Middle frontal gyrus (tissue), 1 donor: Measurements from ENCODE around the gene PDILT.
"Not testable (repeated sequence)": the region's sequence is repeated elsewhere in the genome, so short reads cannot be mapped to it uniquely, and the experiment has no call there.

ENCODE experiments used
- DNase-seq: peaks from one replicate; pipeline ENCODE4 v3.0.0-alpha.2; 2015; ENCODE audit warnings: low spot score; ENCODE audit errors: extremely low spot score

Gene PDILT

GRCh38 chr16:20404637-20405036 is at the start of gene PDILT:
Gene PDILT (minus strand): TSS chr16:20404737. CDS start chr16:20399300, 5,437 bp downstream.
- DNase-seq: no peak

DNA sequence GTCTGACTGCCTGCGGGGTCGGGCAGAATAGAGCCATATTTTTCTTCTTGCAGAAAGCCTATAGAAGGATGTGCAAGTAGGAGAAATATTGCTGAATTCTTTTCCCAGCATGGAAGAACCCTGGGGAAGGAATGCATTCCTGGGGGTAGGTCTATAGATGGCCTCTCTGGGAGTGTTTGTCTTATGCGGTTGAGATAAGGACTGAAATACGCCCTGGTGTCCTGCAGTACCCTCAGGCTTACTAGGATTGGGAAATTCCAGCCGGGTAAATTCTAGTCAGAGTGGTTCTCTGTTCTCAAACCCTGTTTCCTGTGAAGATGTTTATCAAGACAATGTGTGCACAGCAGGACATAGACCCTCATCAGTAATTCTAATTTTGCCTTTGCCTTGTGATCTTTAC is 49.1 kb upstream of the PDILT start:
- not testable (repeated sequence) for DNase-seq

GRCh38 chr16:20451364-20451763 is 46.8 kb upstream of the PDILT start, which contains the start of gene ACSM2A:
Gene ACSM2A (plus strand): TSS chr16:20451521. CDS start chr16:20460115, 8,594 bp downstream.
- not testable (repeated sequence) for DNase-seq

GRCh38 chr16:20446652-20447393 is 42.3 kb upstream of the PDILT start:
- DNase-seq: not testable (repeated sequence)

GRCh38 chr16:20441859-20442258 is 37.3 kb upstream of the PDILT start:
- DNase-seq: not testable (repeated sequence)

DNA sequence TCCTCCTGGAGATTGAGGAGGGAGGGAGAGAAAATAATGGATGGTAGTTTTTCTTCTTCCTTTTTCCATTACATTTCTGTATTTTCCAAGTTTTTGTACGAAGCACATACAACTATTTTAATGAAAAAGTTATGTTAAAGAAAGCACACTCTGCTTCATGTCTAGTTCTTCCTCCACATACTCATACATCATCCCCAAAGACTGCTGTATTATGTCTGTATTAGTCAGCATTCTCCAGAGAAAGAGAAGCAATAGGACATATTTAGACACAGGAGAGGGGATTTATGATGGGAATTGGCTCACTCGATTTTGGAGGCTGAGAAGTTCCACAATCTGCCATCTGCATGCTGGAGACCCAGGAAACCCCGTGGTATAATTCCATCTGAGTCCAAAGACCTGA is 36.7 kb upstream of the PDILT start:
- DNase-seq: no peak

DNA sequence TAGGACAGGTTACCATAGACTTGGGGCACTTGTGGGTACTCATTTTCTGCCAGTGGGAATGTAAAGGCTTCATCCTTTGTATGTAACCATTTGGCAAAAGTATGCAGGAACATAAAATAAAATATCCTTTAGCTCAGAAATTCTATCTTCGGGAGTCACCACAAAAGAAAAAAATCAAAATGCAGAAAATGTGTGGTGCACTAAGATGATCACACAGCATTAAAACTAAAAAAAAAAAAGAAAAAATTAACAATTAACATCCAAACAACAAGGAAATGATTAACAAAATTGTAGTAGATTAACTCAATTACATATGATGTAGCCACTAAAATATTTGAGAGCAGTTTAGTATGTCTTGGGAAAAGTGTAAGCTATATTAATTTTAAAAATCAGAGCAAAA is 36.2 kb upstream of the PDILT start:
- not testable (repeated sequence) for DNase-seq

DNA sequence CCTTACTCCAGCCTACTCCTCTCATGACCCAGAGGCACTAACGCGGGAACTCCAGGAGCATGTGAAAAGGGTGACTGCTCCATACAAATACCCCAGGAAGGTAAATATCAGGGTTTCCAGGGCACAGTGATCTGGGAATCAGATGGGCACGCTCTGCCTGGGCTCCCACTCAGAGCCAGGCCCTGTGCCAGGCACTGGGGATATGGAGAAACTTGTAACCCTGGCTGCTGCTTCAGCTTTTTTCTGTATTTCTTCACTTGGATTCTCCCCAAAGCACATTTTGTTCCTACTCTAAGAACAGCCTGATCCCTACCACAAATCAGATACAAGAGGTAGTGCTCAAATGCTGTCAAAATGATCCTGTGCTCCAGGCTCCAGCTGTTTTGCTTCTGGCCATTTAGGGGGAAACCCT is 35.3 kb upstream of the PDILT start:
- not testable (repeated sequence) for DNase-seq

GRCh38 chr16:20438950-20439349 is 34.4 kb upstream of the PDILT start:
- DNase-seq: not testable (repeated sequence)

- DNase-seq: no peak
Observed at GRCh38 chr16:20430948-20431347, 26.4 kb upstream of the PDILT start.

- not testable (repeated sequence) for DNase-seq
Observed at GRCh38 chr16:20430480-20430879, 25.9 kb upstream of the PDILT start.

DNA sequence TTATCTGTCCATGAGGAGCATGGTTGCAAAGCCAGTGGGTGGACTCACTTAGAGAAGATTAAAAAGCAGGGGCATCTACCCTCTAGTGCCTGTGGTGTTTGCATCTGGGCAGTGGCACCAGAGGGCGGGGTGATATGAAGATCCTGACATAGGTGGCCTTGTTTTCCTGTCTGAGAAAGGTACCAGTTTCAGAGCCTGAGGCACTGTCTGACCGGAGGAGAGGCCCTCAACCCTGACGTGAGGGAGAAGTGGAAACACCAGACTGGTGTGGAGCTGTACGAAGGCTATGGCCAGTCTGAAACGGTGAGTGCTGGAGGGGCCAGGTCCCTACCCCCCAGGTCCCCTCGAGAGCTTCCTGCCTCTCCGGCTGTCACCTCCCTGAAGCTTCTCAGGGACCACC is 25.0 kb upstream of the PDILT start:
- not testable (repeated sequence) for DNase-seq

- DNase-seq: not testable (repeated sequence)
Observed at GRCh38 chr16:20427401-20427797, 22.9 kb upstream of the PDILT start.

GRCh38 chr16:20424129-20424866 is 19.8 kb upstream of the PDILT start:
- DNase-seq: no peak

GRCh38 chr16:20423772-20424128 is 19.2 kb upstream of the PDILT start:
- not testable (repeated sequence) for DNase-seq

DNA sequence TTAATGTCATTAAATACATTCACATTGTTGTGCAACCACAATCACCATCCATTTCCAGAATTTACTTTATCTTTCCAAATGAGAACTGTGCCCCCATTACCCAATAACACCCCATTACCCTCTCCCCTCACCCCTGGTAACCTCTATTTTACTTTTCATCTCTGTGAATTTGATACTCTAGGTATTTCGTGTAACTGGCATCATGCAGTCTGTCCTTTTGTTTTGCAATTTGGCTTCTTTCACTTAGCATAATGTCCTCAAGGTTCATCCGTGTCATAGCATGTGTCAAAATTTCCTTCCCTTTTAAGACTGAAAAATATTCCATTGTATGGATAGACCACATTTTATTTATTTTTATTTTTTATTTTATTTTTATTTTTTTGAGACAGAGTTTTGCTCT is 17.2 kb upstream of the PDILT start:
- not testable (repeated sequence) for DNase-seq

GRCh38 chr16:20419093-20419492 is 14.6 kb upstream of the PDILT start:
- not testable (repeated sequence) for DNase-seq

GRCh38 chr16:20415541-20415940 is 11.0 kb upstream of the PDILT start:
- DNase-seq: no peak

DNA sequence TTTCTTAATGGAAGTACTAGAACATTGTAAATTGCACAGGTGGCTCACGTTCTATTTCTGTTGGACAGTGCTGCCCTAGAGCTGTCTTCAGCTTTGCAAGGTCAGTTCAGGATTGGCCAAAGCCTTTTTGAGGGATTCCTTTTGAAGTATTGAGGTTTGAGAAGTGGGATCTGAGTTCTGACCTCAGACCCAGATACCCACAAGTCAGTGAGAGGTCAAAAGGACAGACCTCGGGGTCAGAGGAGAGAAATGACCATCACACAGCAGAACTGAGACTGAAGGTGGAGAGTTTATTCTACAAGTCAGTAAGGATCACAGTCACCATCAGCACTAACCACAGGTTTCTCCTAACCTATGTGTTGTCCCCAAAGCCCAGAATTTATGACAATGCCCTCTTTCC is 6.5 kb upstream of the PDILT start:
- DNase-seq: no peak

DNA sequence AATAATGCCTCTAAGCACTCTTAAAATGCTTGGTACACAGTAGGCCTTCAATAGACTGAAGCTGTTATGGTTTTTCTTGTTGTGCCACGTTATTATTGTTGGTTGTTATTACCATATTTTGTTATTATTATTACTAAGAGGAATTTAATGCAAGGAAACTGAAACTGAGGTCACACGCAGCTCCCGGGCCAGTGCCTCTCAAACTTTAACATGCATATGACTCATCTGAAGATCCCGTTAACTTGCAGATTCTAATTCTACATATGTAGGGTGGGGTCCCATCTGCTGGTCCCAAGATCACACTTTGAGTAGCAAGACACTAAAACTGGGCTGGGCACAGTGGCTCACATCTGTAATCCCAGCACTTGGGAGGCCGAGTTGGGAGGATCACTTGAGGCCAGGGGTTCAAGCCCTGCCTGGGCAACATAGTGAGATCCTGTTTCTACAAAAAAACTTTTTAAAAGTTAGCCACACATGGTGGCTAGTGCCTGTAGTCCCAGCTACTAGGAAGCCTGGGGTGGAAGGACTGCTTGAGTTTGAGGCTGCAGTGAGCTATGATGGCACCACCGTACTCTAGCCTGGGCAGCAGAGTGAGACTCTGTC is 5.7 kb upstream of the PDILT start:
- no peak for DNase-seq

DNA sequence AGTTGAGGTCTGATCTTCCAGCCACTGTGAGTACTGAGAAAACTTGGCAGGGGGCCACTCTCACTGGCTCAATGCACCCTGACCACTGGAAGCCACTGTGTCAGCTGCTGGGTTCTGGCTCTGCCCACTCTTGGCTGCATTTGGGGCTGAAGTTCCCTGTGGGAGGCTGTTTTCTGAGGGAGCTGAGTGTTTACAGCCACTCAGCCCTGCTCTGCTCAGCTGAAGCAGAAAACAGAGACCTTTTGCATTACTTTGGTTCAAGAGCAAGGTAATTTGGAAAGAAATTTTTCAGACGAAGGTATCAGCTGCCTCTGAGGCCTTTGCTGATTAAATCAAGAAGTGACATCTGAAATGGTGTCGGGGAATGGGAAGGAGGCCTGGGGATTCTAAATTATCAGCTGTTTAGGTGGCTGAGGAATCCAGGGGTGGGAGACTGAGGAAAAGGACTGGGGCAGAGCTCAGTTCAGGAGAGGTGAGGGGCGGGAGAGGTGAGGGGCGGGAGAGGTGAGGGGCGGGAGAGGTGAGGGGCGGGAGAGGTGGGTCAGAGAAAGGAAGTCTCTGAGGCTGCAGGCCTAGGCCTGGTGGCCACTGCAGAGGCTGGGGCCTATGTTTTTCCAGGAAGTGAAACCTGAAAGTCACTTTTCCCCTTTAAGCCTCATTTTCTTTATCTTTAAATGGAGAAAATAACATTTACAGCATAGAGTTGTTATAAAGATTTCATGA is 5.0 kb upstream of the PDILT start, which contains the start of gene ACSM5:
Gene ACSM5 (plus strand): TSS at position 137 of the 723 bp plus-strand sequence. CDS start 1,951 bp downstream, outside the sequence.
- no peak for DNase-seq
